PC-3 (cell line): ENCODE results near the gene ZHX3. TPM values are rescaled to one million over a fixed set of nuclear protein-coding genes. Genes with fewer than 3 reads are reported as not detected.
A peak's percentile ranks its signal among the peaks of the same experiment; 100 is the strongest.
"Not testable (repeated sequence)": the region's sequence is repeated elsewhere in the genome, so short reads cannot be mapped to it uniquely, and the experiment has no call there.

Experiments
- ATAC-seq: fragments of 200-7000 bp; cut with Tn5 transposase; 2 replicates; pipeline ENCODE4 v1.9.1; 2020; ENCODE audit warnings: mild to moderate bottlenecking, moderate library complexity
- BruUV-seq: library from RNA; stranded (reverse); fragments of 400-500 nt; replicated peaks from 2 replicates; lab custom pipeline; 2021; lab: Mats Ljungman, UMichigan
- CTCF ChIA-PET: fragments of 300-600 bp; sonication (Branson Sonifier 250); formaldehyde crosslinking; loops from one replicate; lab custom pipeline; 2022; ENCODE audit warnings: antibody characterized with exemption; lab: Charles Lee
- POLR2A ChIA-PET: fragments of 300-600 bp; sonication (Branson Sonifier 250); formaldehyde crosslinking; loops from one replicate; lab custom pipeline; 2022; ENCODE audit warnings: antibody characterized with exemption; ENCODE audit not compliant: unreplicated experiment; lab: Charles Lee
- DNase-seq: peaks from one replicate; pipeline ENCODE4 v3.0.0-alpha.2; 2015
- H2AFZ ChIP-seq: fragments of 300-600 bp; sonication (generic); 2 replicates; pipeline ENCODE4 v1.6.0; 2016; ENCODE audit warnings: antibody characterized with exemption, low read length
- H3F3A ChIP-seq: fragments of 300-600 bp; sonication (generic); one replicate; pipeline ENCODE4 v1.6.0; 2017; ENCODE audit warnings: antibody characterized with exemption, low read length, control low read depth, mild to moderate bottlenecking; ENCODE audit not compliant: unreplicated experiment
- H3K27ac ChIP-seq: fragments of 300-600 bp; sonication (generic); 2 replicates; pipeline ENCODE4 v1.5.1; 2016; ENCODE audit warnings: mild to moderate bottlenecking, low read length
- H3K27me3 ChIP-seq: fragments of 300-600 bp; sonication (generic); 2 replicates; pipeline ENCODE4 v1.6.1; 2016; ENCODE audit warnings: low read length, mixed read lengths
- H3K36me3 ChIP-seq: fragments of 300-600 bp; sonication (generic); 2 replicates; pipeline ENCODE4 v1.6.1; 2016; ENCODE audit warnings: low read depth, mixed run types, low read length, mixed read lengths
- H3K4me1 ChIP-seq: fragments of 300-600 bp; sonication (generic); 2 replicates; pipeline ENCODE4 v1.5.1; 2016; ENCODE audit warnings: low read length; ENCODE audit not compliant: insufficient read depth
- H3K4me2 ChIP-seq: fragments of 300-600 bp; sonication (generic); 2 replicates; pipeline ENCODE4 v1.6.0; 2016; ENCODE audit warnings: low read length
- H3K4me3 ChIP-seq: fragments of 300-600 bp; sonication (generic); 2 replicates; pipeline ENCODE4 v1.5.1; 2016; ENCODE audit warnings: mild to moderate bottlenecking, low read length, mixed read lengths
- H3K79me2 ChIP-seq: fragments of 300-600 bp; sonication (generic); 2 replicates; pipeline ENCODE4 v1.6.1; 2017; ENCODE audit warnings: low read length, mixed read lengths
- H3K9ac ChIP-seq: fragments of 300-600 bp; sonication (generic); 2 replicates; pipeline ENCODE4 v1.6.0; 2016; ENCODE audit warnings: mild to moderate bottlenecking, low read length
- H3K9me2 ChIP-seq: fragments of 300-600 bp; sonication (generic); replicated peaks from 2 replicates; pipeline ENCODE4 v1.6.1; 2016; ENCODE audit warnings: mixed run types, low read length, mixed read lengths
- H3K9me3 ChIP-seq: fragments of 300-600 bp; sonication (generic); 2 replicates; pipeline ENCODE4 v1.6.1; 2016; ENCODE audit warnings: low read length, mixed read lengths
- H4K20me1 ChIP-seq: fragments of 300-600 bp; sonication (generic); 2 replicates; pipeline ENCODE4 v1.6.1; 2016; ENCODE audit warnings: low read length, mixed read lengths
- CTCF ChIP-seq: fragments of 300-600 bp; sonication (generic); conservative IDR thresholded peaks from 2 replicates; pipeline ENCODE4 v1.5.1; 2017; ENCODE audit warnings: antibody characterized with exemption, low read depth, mild to moderate bottlenecking, low read length
- EZH2 ChIP-seq: fragments of 300-600 bp; sonication (generic); IDR thresholded peaks from one replicate; pipeline ENCODE4 v1.6.1; 2017; ENCODE audit warnings: antibody characterized with exemption, mild to moderate bottlenecking, low read length; ENCODE audit not compliant: unreplicated experiment
- EZH2phosphoT487 ChIP-seq: fragments of 300-600 bp; sonication (generic); IDR thresholded peaks from 2 replicates; pipeline ENCODE4 v1.6.1; 2018; ENCODE audit warnings: mild to moderate bottlenecking, antibody characterized with exemption, low read length, borderline replicate concordance
- intact Hi-C: fragments of 100-400 bp; cut with micrococcal nuclease; formaldehyde crosslinking; loops from 2 replicates; pipeline ENCODE4 v1.9.0; 2023
- total RNA-seq: library from RNA; depleted of rRNA; stranded (reverse); fragments of >200 nt; gene quantifications from 2 replicates; pipeline ENCODE4 v1.2.3, GENCODE V29; 2014

The ZHX3 gene
- total RNA-seq, 1 experiment from 2014 or later = 14.0 TPM

GRCh38 chr20:41314386-41314785 lies 3.1 kb downstream of the ZHX3 start:
- Histone ChIP-seq H2AFZ (no peak overlapping the region), H3K9me3 (no peaks in the 10 kb centered on the region), H3K9me2 (no peaks in the 10 kb centered on the region), H3K27me3 (no peaks in the 10 kb centered on the region), H3K9ac (no peak overlapping the region), H3K4me3 (no peak overlapping the region), H4K20me1 (no peaks in the 10 kb centered on the region), H3F3A (no peaks in the 10 kb centered on the region), H3K27ac (no peak overlapping the region), H3K79me2 (peaks cover 54% of the 10 kb centered on the region), H3K4me1 (peaks cover 23% of the 10 kb centered on the region), H3K4me2 (no peak overlapping the region), H3K36me3 (0 out of 2 replicates have a peak, but pooled peaks cover 6% of the 10 kb centered on the region)
- DNase-seq = no peak
- ATAC-seq = no peak
- intact Hi-C loops = no loop called here
- ChIA-PET CTCF (no interaction called here), POLR2A (interaction anchor here (0.7 kb wide), 1 partner anchor 170 kb away, joined by 3 read pairs; no protein-coding TSS in a partner anchor)
- TF ChIP-seq EZH2 (no peak), CTCF (no peak), EZH2phosphoT487 (no peak)
- no TSS peak for BruUV-seq

DNA sequence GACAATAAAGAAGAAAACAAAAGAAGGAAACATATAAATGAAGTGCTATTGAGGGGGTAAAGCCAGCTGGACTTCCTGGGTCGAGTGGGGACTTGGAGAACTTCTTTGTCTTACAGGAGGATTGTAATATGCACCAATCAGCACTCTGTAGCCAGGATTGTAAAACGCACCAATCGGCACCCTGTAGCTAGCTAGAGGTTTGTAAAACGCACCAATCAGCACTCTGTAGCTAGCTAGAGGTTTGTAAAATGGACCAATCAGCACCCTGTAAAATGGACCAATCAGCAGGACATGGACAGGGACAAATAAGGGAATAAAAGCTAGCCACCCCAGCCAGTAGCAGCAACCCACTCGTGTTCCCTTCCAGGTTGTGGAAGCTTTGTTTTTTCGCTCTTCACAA lies 5.5 kb downstream of the ZHX3 start:
- H3K4me3 ChIP-seq, H3K9ac ChIP-seq, H3F3A ChIP-seq, H3K9me2 ChIP-seq, CTCF ChIA-PET, intact Hi-C loops, H3K4me2 ChIP-seq, H2AFZ ChIP-seq, H3K27ac ChIP-seq, H3K9me3 ChIP-seq, H3K27me3 ChIP-seq, H4K20me1 ChIP-seq, DNase-seq, ATAC-seq, H3K36me3 ChIP-seq, BruUV-seq: not testable (repeated sequence)
- POLR2A ChIA-PET = interaction anchor here (0.6 kb wide), 1 partner anchor 40 kb away, joined by 5 read pairs; no protein-coding TSS in a partner anchor
- H3K79me2 ChIP-seq = peaks cover 62% of the 10 kb centered on the region
- peaks cover 18% of the 10 kb centered on the region for H3K4me1 ChIP-seq

- TF ChIP-seq EZH2phosphoT487 (no peak), CTCF (no peak), EZH2 (no peak)
- Histone ChIP-seq H3K4me1 (peaks cover 8% of the 10 kb centered on the region; the same call in 1 of the 2 replicates), H3K9me3 (no peaks in the 10 kb centered on the region), H3K27ac (no peak overlapping the region), H3K36me3 (0 out of 2 replicates have a peak, but pooled peaks cover 6% of the 10 kb centered on the region), H3K27me3 (no peaks in the 10 kb centered on the region), H3K9ac (no peak overlapping the region), H3K4me3 (no peak overlapping the region), H3K79me2 (peaks cover 53% of the 10 kb centered on the region), H3K4me2 (no peak overlapping the region), H3F3A (no peaks in the 10 kb centered on the region), H4K20me1 (no peaks in the 10 kb centered on the region), H3K9me2 (no peaks in the 10 kb centered on the region), H2AFZ (no peak overlapping the region)
- ChIA-PET POLR2A (no interaction called here), CTCF (no interaction called here)
- intact Hi-C loops = no loop called here
- peak; percentile 67 for ATAC-seq
- no TSS peak for BruUV-seq
- peak; percentile 50 for DNase-seq
Observed at GRCh38 chr20:41309817-41310216, 7.7 kb downstream of the ZHX3 start.
